Naive thymus-derived CD4-positive, alpha-beta T cell (primary cell): ENCODE results near the gene FAM168A. TPM values are rescaled to one million over a fixed set of nuclear protein-coding genes. Genes with fewer than 3 reads are reported as not detected.

Experiments used
- ATAC-seq: fragments of 150-1000 bp; cut with Tn5 transposase; 2 replicates; pipeline ENCODE4 v1.10.0; 2021; ENCODE audit warnings: mild to moderate bottlenecking, moderate library complexity
- CTCF ChIA-PET: fragments of 350-600 bp; sonication (Branson Sonifier 250); formaldehyde crosslinking; loops from one replicate; lab custom pipeline; 2021; ENCODE audit warnings: antibody characterized with exemption; lab: Charles Lee
- POLR2A ChIA-PET: fragments of 350-600 bp; sonication (Branson Sonifier 250); formaldehyde crosslinking; loops from one replicate; lab custom pipeline; 2021; ENCODE audit warnings: antibody characterized with exemption, inconsistent platforms; lab: Charles Lee
- DNase-seq, 9 donors: peaks; one replicate each; pipeline versions ENCODE4 v3.0.0 to v3.0.0-alpha.2; 2020 to 2022; ENCODE audit warnings: mixed read lengths in 1 of 9
- H3K27ac ChIP-seq: one replicate; pipeline ENCODE4 v1.7.0; 2013; ENCODE audit warnings: mild to moderate bottlenecking, low read depth, low read length, moderate library complexity
- H3K27me3 ChIP-seq, 2 donors: one replicate each; pipeline ENCODE4 v1.7.0; 2013; ENCODE audit warnings: low read length in 2 of 2, mild to moderate bottlenecking in 2 of 2, moderate library complexity in 2 of 2; ENCODE audit not compliant: control insufficient read depth in 2 of 2, insufficient read depth in 2 of 2
- H3K36me3 ChIP-seq, 3 experiments: 1 replicate in 2 of 3; 2 replicates in 1 of 3; pipeline ENCODE4 v1.7.0; 2013; ENCODE audit warnings: low read length in 3 of 3, mild to moderate bottlenecking in 3 of 3, moderate library complexity in 1 of 3; ENCODE audit not compliant: insufficient read depth in 3 of 3, control insufficient read depth in 2 of 3
- H3K4me1 ChIP-seq, 2 donors: one replicate each; pipeline ENCODE4 v1.7.0; 2013; ENCODE audit warnings: low read length in 2 of 2, mild to moderate bottlenecking in 2 of 2, moderate library complexity in 1 of 2; ENCODE audit not compliant: control insufficient read depth in 2 of 2, insufficient read depth in 2 of 2
- H3K4me3 ChIP-seq: 2 replicates; pipeline ENCODE4 v1.7.0; 2013; ENCODE audit warnings: mild to moderate bottlenecking, low read length
- H3K9me3 ChIP-seq, 3 experiments: 1 replicate in 2 of 3; 2 replicates in 1 of 3; pipeline ENCODE4 v1.7.0; 2013; ENCODE audit warnings: low read length in 3 of 3; ENCODE audit not compliant: control insufficient read depth in 2 of 3
- H3K27ac Mint-ChIP-seq, 9 donors: one replicate each; pipeline ENCODE4 v1.8.0; 2020 to 2022; ENCODE audit warnings: mixed read lengths in 9 of 9, mild to moderate bottlenecking in 8 of 9, moderate library complexity in 5 of 9, inconsistent platforms in 2 of 9
- H3K27me3 Mint-ChIP-seq, 5 donors: one replicate each; pipeline ENCODE4 v1.8.0; 2021 to 2022; ENCODE audit warnings: mixed read lengths in 5 of 5, mild to moderate bottlenecking in 1 of 5
- H3K36me3 Mint-ChIP-seq, 5 donors: one replicate each; pipeline ENCODE4 v1.8.0; 2020 to 2022; ENCODE audit warnings: mixed read lengths in 5 of 5, mild to moderate bottlenecking in 3 of 5, inconsistent platforms in 1 of 5
- H3K4me1 Mint-ChIP-seq, 7 donors: one replicate each; pipeline ENCODE4 v1.8.0; 2020 to 2022; ENCODE audit warnings: mixed read lengths in 7 of 7, mild to moderate bottlenecking in 3 of 7, inconsistent platforms in 1 of 7
- H3K4me3 Mint-ChIP-seq, 10 donors: one replicate each; pipeline ENCODE4 v1.8.0; 2020 to 2022; ENCODE audit warnings: mild to moderate bottlenecking in 10 of 10, mixed read lengths in 10 of 10, moderate library complexity in 6 of 10, inconsistent platforms in 2 of 10
- H3K9me3 Mint-ChIP-seq, 11 donors: one replicate each; pipeline ENCODE4 v1.8.0; 2020 to 2022; ENCODE audit warnings: mixed read lengths in 11 of 11, mild to moderate bottlenecking in 4 of 11, inconsistent platforms in 1 of 11, moderate library complexity in 1 of 11
- intact Hi-C, 2 donors: fragments of 100-400 bp; cut with micrococcal nuclease; formaldehyde crosslinking; loops; one replicate each; pipeline ENCODE4 v1.15.1; 2023
- polyA plus RNA-seq, 2 donors: library from polyadenylated mRNA; unstranded; fragments of 300-500 nt; fragmentation: Illumina TruSeq; gene quantifications; one replicate each; pipeline ENCODE4 v1.2.3, GENCODE V29; 2021
- total RNA-seq, 6 experiments: library from RNA in 5 of 6; stranded (reverse) in 5 of 6; gene quantifications; 1 replicate in 5 of 6; 2 replicates in 1 of 6; pipeline ENCODE4 v1.2.3 and lab custom pipeline; 2021 to 2026

FAM168A gene
- total and polyA plus RNA-seq, 7 experiments from 2014 or later: 3.3 to 33.0 (median 23.1) TPM

- H3K9me3 Mint-ChIP-seq: peaks cover 0 to 4% (median 0%) of the 10 kb centered on the region in 11 donors
Observed at GRCh38 chr11:73559743-73560142, 38.2 kb downstream of the FAM168A start.

DNA sequence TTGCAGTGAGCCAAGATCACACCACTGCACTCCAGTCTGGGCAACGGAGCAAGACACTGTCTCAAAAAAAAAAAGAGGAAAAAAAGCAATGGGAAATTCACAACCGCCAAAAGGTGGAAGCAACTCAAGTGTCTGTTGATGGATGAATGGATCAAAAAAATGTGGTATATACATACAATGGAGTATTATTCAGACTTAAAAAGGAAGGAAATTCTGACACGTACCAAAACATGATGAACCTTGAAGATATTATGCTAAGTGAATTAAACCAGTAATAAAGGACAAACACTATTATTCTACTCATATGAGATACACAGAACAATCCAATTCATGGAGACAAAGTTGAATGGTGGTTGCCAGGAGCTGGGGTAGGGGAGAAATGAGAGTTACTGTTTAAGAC is 40.9 kb downstream of the FAM168A start:
- peaks cover 10 to 36% (median 19%) of the 10 kb centered on the region in 5 donors for H3K36me3 Mint-ChIP-seq
- DNase-seq (no peak), ATAC-seq (no peak)
- H3K27ac ChIP-seq: no peak overlapping the region
- H3K27ac Mint-ChIP-seq: no peak overlapping the region
- no peaks in the 10 kb centered on the region for H3K27me3 Mint-ChIP-seq
- intact Hi-C loops: no loop called here
- no peaks in the 10 kb centered on the region for H3K27me3 ChIP-seq
- peaks cover 0 to 1% of the 10 kb centered on the region in 2 donors for H3K4me1 ChIP-seq
- no peaks in the 10 kb centered on the region for H3K9me3 ChIP-seq
- ChIA-PET CTCF (no interaction called here), POLR2A (no interaction called here)
- no peaks in the 10 kb centered on the region for H3K36me3 ChIP-seq
- H3K9me3 Mint-ChIP-seq: peaks cover 0 to 5% (median 0%) of the 10 kb centered on the region in 11 donors
- no peak overlapping the region for H3K4me3 Mint-ChIP-seq
- H3K4me1 Mint-ChIP-seq: peaks cover 8 to 18% (median 9%) of the 10 kb centered on the region in 7 donors
- H3K4me3 ChIP-seq: no peak overlapping the region

More at GRCh38 chr11:73559743-73560142, 38.2 kb downstream of the FAM168A start:
- no peak overlapping the region for H3K4me3 ChIP-seq
- ChIA-PET POLR2A (no interaction called here), CTCF (no interaction called here)
- no peaks in the 10 kb centered on the region for H3K9me3 ChIP-seq
- H3K27ac Mint-ChIP-seq: no peak overlapping the region
- H3K4me1 ChIP-seq: no peaks in the 10 kb centered on the region
- DNase-seq (no peak), ATAC-seq (no peak)
- peaks cover 0 to 21% (median 5%) of the 10 kb centered on the region in 7 donors for H3K4me1 Mint-ChIP-seq
- intact Hi-C loops: no loop called here
- H3K36me3 Mint-ChIP-seq: peaks cover 8 to 36% (median 18%) of the 10 kb centered on the region in 5 donors
- no peak overlapping the region for H3K4me3 Mint-ChIP-seq
- no peaks in the 10 kb centered on the region for H3K27me3 ChIP-seq
- H3K27me3 Mint-ChIP-seq: no peaks in the 10 kb centered on the region
- no peaks in the 10 kb centered on the region for H3K36me3 ChIP-seq
- no peak overlapping the region for H3K27ac ChIP-seq

GRCh38 chr11:73555615-73556014 is 42.3 kb downstream of the FAM168A start:
- Histone ChIP-seq H3K27me3 (no peaks in the 10 kb centered on the region), H3K4me3 (no peak overlapping the region), H3K9me3 (no peaks in the 10 kb centered on the region), H3K36me3 (no peaks in the 10 kb centered on the region), H3K4me1 (peaks cover 0 to 5% of the 10 kb centered on the region in 2 donors), H3K27ac (no peak overlapping the region)
- intact Hi-C loops: no loop called here
- DNase-seq: no peak
- peaks cover 17 to 32% (median 22%) of the 10 kb centered on the region in 7 donors for H3K4me1 Mint-ChIP-seq
- no peak for ATAC-seq
- H3K9me3 Mint-ChIP-seq: peaks cover 0 to 5% (median 0%) of the 10 kb centered on the region in 11 donors
- no peaks in the 10 kb centered on the region for H3K27me3 Mint-ChIP-seq
- no peak overlapping the region for H3K4me3 Mint-ChIP-seq
- H3K27ac Mint-ChIP-seq: no peak overlapping the region
- H3K36me3 Mint-ChIP-seq: peaks cover 10 to 36% (median 19%) of the 10 kb centered on the region in 5 donors
- CTCF ChIA-PET: no interaction called here
- POLR2A ChIA-PET: no interaction called here

DNA sequence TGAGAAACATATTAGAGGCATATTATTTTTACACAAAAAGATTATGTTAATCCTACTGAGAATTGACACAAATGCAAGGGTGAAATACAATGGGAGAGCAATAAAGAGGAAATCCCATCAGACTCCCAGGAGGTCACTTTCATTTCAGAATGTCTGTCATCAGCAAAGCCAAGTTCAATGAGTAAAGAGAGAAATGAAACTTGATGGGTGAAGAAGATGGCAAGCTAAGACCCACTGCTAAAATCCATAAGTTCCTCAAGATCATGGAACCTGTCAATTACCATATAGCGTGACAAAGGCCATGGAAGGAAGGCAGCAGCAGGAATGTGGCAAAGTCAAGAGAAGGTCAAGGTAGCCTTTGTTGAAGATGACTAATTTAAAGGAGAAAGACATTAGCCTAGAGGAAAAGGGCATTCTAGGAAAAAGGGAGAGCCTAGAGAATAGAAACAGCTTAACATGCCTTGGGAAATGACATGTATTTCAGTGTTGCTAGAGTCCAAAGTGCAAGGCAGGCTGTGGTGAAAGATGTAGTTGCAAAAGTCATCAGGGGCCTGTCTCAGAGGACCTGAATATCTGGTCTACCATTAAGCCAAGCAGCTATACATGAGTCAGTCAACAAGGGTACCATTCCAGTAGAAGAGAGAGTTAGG is 43.1 kb downstream of the FAM168A start:
- H3K27me3 Mint-ChIP-seq: no peaks in the 10 kb centered on the region
- ChIA-PET POLR2A (no interaction called here), CTCF (no interaction called here)
- Histone ChIP-seq H3K36me3 (no peaks in the 10 kb centered on the region), H3K27me3 (no peaks in the 10 kb centered on the region), H3K4me3 (no peak overlapping the region), H3K4me1 (peaks cover 0 to 5% of the 10 kb centered on the region in 2 donors), H3K27ac (no peak overlapping the region), H3K9me3 (no peaks in the 10 kb centered on the region)
- no peak for ATAC-seq
- peaks cover 0 to 5% (median 0%) of the 10 kb centered on the region in 11 donors for H3K9me3 Mint-ChIP-seq
- peak overlapping the region in 1 of 9 donors; percentile 23 for H3K27ac Mint-ChIP-seq
- peaks cover 21 to 36% (median 30%) of the 10 kb centered on the region in 7 donors for H3K4me1 Mint-ChIP-seq
- DNase-seq: no peak
- no peak overlapping the region for H3K4me3 Mint-ChIP-seq
- intact Hi-C loops: no loop called here
- H3K36me3 Mint-ChIP-seq: peaks cover 10 to 35% (median 19%) of the 10 kb centered on the region in 5 donors

DNA sequence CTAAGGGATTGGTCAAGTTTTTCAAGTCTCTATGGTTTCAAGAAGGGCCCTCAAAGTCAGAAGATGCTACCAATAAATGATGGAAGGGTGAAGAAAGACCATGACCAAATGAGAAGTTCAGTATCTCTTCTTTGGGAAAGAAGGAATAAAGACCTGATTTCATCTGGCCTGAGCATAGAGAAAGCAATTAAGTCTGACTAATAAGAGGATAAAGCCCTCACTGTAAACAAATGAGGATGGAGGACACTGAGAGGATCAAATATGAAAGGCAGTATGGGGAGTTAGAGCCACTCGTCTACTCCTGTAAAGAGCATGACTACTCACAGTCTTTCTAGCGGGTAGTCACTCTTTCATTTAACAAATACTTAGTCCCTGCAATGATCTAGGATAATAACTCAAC is 44.6 kb downstream of the FAM168A start:
- ATAC-seq: no peak

DNA sequence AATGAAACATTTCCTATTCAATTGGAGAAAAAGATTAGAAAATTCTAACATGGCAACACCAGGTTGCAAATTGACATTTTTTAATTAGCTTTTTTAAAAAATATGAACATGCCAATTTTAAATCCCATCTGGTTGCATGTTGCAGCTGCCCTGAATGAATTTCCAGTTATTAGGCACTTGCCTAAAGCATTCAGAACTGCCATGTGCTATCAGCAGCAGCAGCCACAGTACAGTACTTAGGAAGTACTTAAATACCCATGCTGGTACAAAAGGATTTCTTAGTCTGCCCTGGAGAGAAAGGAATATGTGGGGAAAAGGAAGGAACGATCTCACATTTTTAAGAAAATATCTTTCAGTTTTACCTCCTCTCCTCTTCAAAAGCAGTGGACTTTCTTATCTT is 46.2 kb downstream of the FAM168A start:
- Histone ChIP-seq H3K36me3 (no peaks in the 10 kb centered on the region), H3K4me1 (peaks cover 0 to 5% of the 10 kb centered on the region in 2 donors), H3K27ac (no peak overlapping the region), H3K4me3 (no peak overlapping the region), H3K27me3 (no peaks in the 10 kb centered on the region), H3K9me3 (no peaks in the 10 kb centered on the region)
- H3K27me3 Mint-ChIP-seq: no peaks in the 10 kb centered on the region
- intact Hi-C loops: no loop called here
- no peak for ATAC-seq
- H3K4me3 Mint-ChIP-seq: peak overlapping the region in 4 of 10 donors; percentile 7 to 70 (median 44)
- ChIA-PET CTCF (interaction anchor here (0.8 kb wide), 1 partner anchor 14 kb away, joined by 3 read pairs; no protein-coding TSS in a partner anchor), POLR2A (interaction anchor here (1.4 kb wide), 1 partner anchor 20 kb away, joined by 4 read pairs; no protein-coding TSS in a partner anchor)
- peaks cover 29 to 48% (median 36%) of the 10 kb centered on the region in 7 donors for H3K4me1 Mint-ChIP-seq
- DNase-seq: no peak
- H3K27ac Mint-ChIP-seq: peak overlapping the region in 5 of 9 donors; percentile 12 to 79 (median 37)
- H3K9me3 Mint-ChIP-seq: peaks cover 0 to 5% (median 0%) of the 10 kb centered on the region in 11 donors
- H3K36me3 Mint-ChIP-seq: peaks cover 7 to 29% (median 14%) of the 10 kb centered on the region in 5 donors

More for the DNA sequence above, 44.6 kb downstream of the FAM168A start:
- Histone ChIP-seq H3K4me3 (no peak overlapping the region), H3K36me3 (no peaks in the 10 kb centered on the region), H3K27ac (no peak overlapping the region), H3K27me3 (no peaks in the 10 kb centered on the region), H3K4me1 (peaks cover 0 to 5% of the 10 kb centered on the region in 2 donors), H3K9me3 (no peaks in the 10 kb centered on the region)
- no peak overlapping the region for H3K4me3 Mint-ChIP-seq
- peaks cover 10 to 28% (median 17%) of the 10 kb centered on the region in 5 donors for H3K36me3 Mint-ChIP-seq
- peaks cover 21 to 36% (median 33%) of the 10 kb centered on the region in 7 donors for H3K4me1 Mint-ChIP-seq
- H3K27ac Mint-ChIP-seq: no peak overlapping the region
- ChIA-PET CTCF (no interaction called here), POLR2A (no interaction called here)
- peaks cover 0 to 5% (median 0%) of the 10 kb centered on the region in 11 donors for H3K9me3 Mint-ChIP-seq
- no peaks in the 10 kb centered on the region for H3K27me3 Mint-ChIP-seq
- intact Hi-C loops: no loop called here
- DNase-seq: no peak
